Neural cell (in vitro differentiated cells): ENCODE measurements around the gene RALGDS. TPM values are rescaled to one million over a fixed set of nuclear protein-coding genes. Genes with fewer than 3 reads are reported as not detected.
"Not testable (repeated sequence)": the region's sequence is repeated elsewhere in the genome, so short reads cannot be mapped to it uniquely, and the experiment has no call there.

ENCODE experiments used
- H2AFZ ChIP-seq: fragments of 200-600, 300-800 bp; sonication (generic), shearing (Covaris generic); 2 replicates; pipeline ENCODE4 v1.6.0; 2014; ENCODE audit warnings: low read depth, mild to moderate bottlenecking, antibody characterized with exemption, low read length, moderate library complexity
- H3F3A ChIP-seq: fragments of 200-600 bp; shearing (Covaris generic); 2 replicates; pipeline ENCODE4 v1.6.1; 2016; ENCODE audit warnings: mild to moderate bottlenecking, moderate library complexity, mixed read lengths, antibody characterized with exemption, low read length; ENCODE audit not compliant: insufficient read depth, poor library complexity, severe bottlenecking
- H3K27ac ChIP-seq: fragments of 200-600, 300-800 bp; sonication (generic), shearing (Covaris generic); 2 replicates; pipeline ENCODE4 v1.5.1; 2014; ENCODE audit warnings: mild to moderate bottlenecking, low read length, moderate library complexity
- H3K27me3 ChIP-seq: fragments of 300-800, 200-600 bp; sonication (generic), shearing (Covaris generic); 2 replicates; pipeline ENCODE4 v1.6.0; 2014; ENCODE audit warnings: mild to moderate bottlenecking, low read depth, low read length, moderate library complexity; ENCODE audit not compliant: insufficient read depth
- H3K36me3 ChIP-seq: fragments of 300-800, 200-600 bp; sonication (generic), shearing (Covaris generic); 2 replicates; pipeline ENCODE4 v1.5.1; 2014; ENCODE audit warnings: mild to moderate bottlenecking, antibody characterized with exemption, low read length, moderate library complexity; ENCODE audit not compliant: insufficient read depth
- H3K4me2 ChIP-seq: fragments of 300-800, 200-600 bp; sonication (generic), shearing (Covaris generic); 2 replicates; pipeline ENCODE4 v1.6.0; 2014; ENCODE audit warnings: mild to moderate bottlenecking, low read length
- H3K4me3 ChIP-seq: fragments of 300-800, 200-600 bp; sonication (generic), shearing (Covaris generic); 2 replicates; pipeline ENCODE4 v1.5.1; 2014; ENCODE audit warnings: mild to moderate bottlenecking, low read length, moderate library complexity
- H3K79me2 ChIP-seq: fragments of 200-600 bp; shearing (Covaris generic); replicated peaks from 2 replicates; pipeline ENCODE4 v1.6.0; 2014; ENCODE audit warnings: mild to moderate bottlenecking, low read length, moderate library complexity; ENCODE audit not compliant: insufficient read depth
- H3K9ac ChIP-seq: fragments of 300-800, 200-600 bp; sonication (generic), shearing (Covaris generic); 2 replicates; pipeline ENCODE4 v1.6.1; 2016; ENCODE audit warnings: mild to moderate bottlenecking, low read length, mixed read lengths
- H3K9me2 ChIP-seq: fragments of 200-600 bp; shearing (Covaris generic); 2 replicates; pipeline ENCODE4 v1.6.1; 2016; ENCODE audit warnings: mild to moderate bottlenecking, low read length, mixed read lengths; ENCODE audit not compliant: insufficient read depth
- H3K9me3 ChIP-seq: fragments of 200-600, 300-800 bp; sonication (generic), shearing (Covaris generic); 2 replicates; pipeline ENCODE4 v1.6.1; 2016; ENCODE audit warnings: mild to moderate bottlenecking, mixed run types, low read length, moderate library complexity, mixed read lengths
- H4K20me1 ChIP-seq: fragments of 200-600 bp; shearing (Covaris generic); 2 replicates; pipeline ENCODE4 v1.6.1; 2016; ENCODE audit warnings: mild to moderate bottlenecking, mixed run types; ENCODE audit not compliant: insufficient read depth
- MXI1 ChIP-seq: fragments of 450-650 bp; conservative IDR thresholded peaks from 2 replicates; pipeline ENCODE4 v1.6.1; 2014; ENCODE audit warnings: antibody characterized with exemption, mild to moderate bottlenecking; ENCODE audit not compliant: poor library complexity, severe bottlenecking
- POLR2AphosphoS5 ChIP-seq: IDR thresholded peaks from 2 replicates; pipeline ENCODE4 v1.6.1; 2012
- RAD21 ChIP-seq: fragments of 450-650 bp; conservative IDR thresholded peaks from 2 replicates; pipeline ENCODE4 v1.6.1; 2014; ENCODE audit warnings: antibody characterized with exemption, mild to moderate bottlenecking, moderate library complexity
- REST ChIP-seq: IDR thresholded peaks from 2 replicates; pipeline ENCODE4 v1.6.1; 2012; ENCODE audit warnings: borderline replicate concordance
- SMC3 ChIP-seq: fragments of 450-650 bp; conservative IDR thresholded peaks from 2 replicates; pipeline ENCODE4 v1.6.1; 2014; ENCODE audit warnings: antibody characterized with exemption, mild to moderate bottlenecking, moderate library complexity; ENCODE audit not compliant: poor library complexity
- TAF1 ChIP-seq: IDR thresholded peaks from 2 replicates; pipeline ENCODE4 v1.6.1; 2012; ENCODE audit warnings: low read depth
- polyA plus RNA-seq: library from polyadenylated mRNA; depleted of rRNA; stranded (reverse); fragments of >200 nt; gene quantifications from 2 replicates; pipeline ENCODE4 v1.2.3, GENCODE V29; 2014

The RALGDS gene
- polyA plus RNA-seq, 1 donor from 2014 or later: 174 TPM

- no peaks in the 10 kb centered on the region for H3K36me3 ChIP-seq
- no peak overlapping the region for H3K27ac ChIP-seq
- H4K20me1 ChIP-seq: no peaks in the 10 kb centered on the region
- H3K4me3 ChIP-seq: no peak overlapping the region
- no peak for TF ChIP-seq SMC3
- TF ChIP-seq TAF1: no peak
- TF ChIP-seq MXI1: no peak
- TF ChIP-seq RAD21: no peak
- no peak for TF ChIP-seq POLR2AphosphoS5
- no peaks in the 10 kb centered on the region for H3F3A ChIP-seq
- no peaks in the 10 kb centered on the region for H3K9me2 ChIP-seq
- H3K9ac ChIP-seq: no peak overlapping the region
- no peak overlapping the region for H3K4me2 ChIP-seq
- no peaks in the 10 kb centered on the region for H3K9me3 ChIP-seq
- H3K79me2 ChIP-seq: no peaks in the 10 kb centered on the region
- H3K27me3 ChIP-seq: no peaks in the 10 kb centered on the region
- H2AFZ ChIP-seq: no peak overlapping the region
Measured at GRCh38 chr9:133063159-133063499, 57.9 kb downstream of the RALGDS start.

- not testable (repeated sequence) for H3K9ac ChIP-seq, H3K9me3 ChIP-seq, H3F3A ChIP-seq
Measured at GRCh38 chr9:133062569-133062968, 58.5 kb downstream of the RALGDS start.

GRCh38 chr9:133061764-133062145 is 59.3 kb downstream of the RALGDS start, which contains the start of gene CEL:
TSS of gene CEL (plus strand) at chr9:133061981. CDS start at chr9:133062003, 22 bp downstream.
- H3K36me3 ChIP-seq, H3K9me3 ChIP-seq, H3K27me3 ChIP-seq, H3K9ac ChIP-seq, H3K4me3 ChIP-seq, H4K20me1 ChIP-seq, H3K4me2 ChIP-seq, H3F3A ChIP-seq, H3K79me2 ChIP-seq, H3K27ac ChIP-seq, H3K9me2 ChIP-seq, H2AFZ ChIP-seq: not testable (repeated sequence)

More at GRCh38 chr9:133062569-133062968, 58.5 kb downstream of the RALGDS start:
- H3K36me3 ChIP-seq, H4K20me1 ChIP-seq, H3K79me2 ChIP-seq, H3K4me2 ChIP-seq, H2AFZ ChIP-seq, H3K27me3 ChIP-seq, H3K9me2 ChIP-seq, H3K27ac ChIP-seq, H3K4me3 ChIP-seq: not testable (repeated sequence)

GRCh38 chr9:133061019-133061763 is 59.8 kb downstream of the RALGDS start:
- H3K4me2 ChIP-seq, H2AFZ ChIP-seq: not testable (repeated sequence)

GRCh38 chr9:133060417-133060841 is 60.6 kb downstream of the RALGDS start:
- H3K79me2 ChIP-seq: no peaks in the 10 kb centered on the region
- H3K4me2 ChIP-seq: no peak overlapping the region
- TF ChIP-seq POLR2AphosphoS5 (no peak), REST (no peak), TAF1 (no peak)
- no peaks in the 10 kb centered on the region for H3K27me3 ChIP-seq
- no peak overlapping the region for H3K27ac ChIP-seq
- no peaks in the 10 kb centered on the region for H3K9me3 ChIP-seq
- H3K9me2 ChIP-seq: no peaks in the 10 kb centered on the region
- H3K36me3 ChIP-seq: no peaks in the 10 kb centered on the region
- H3F3A ChIP-seq: no peaks in the 10 kb centered on the region
- no peak overlapping the region for H2AFZ ChIP-seq
- no peak overlapping the region for H3K4me3 ChIP-seq
- H4K20me1 ChIP-seq: no peaks in the 10 kb centered on the region
- H3K9ac ChIP-seq: no peak overlapping the region

More at GRCh38 chr9:133061019-133061763, 59.8 kb downstream of the RALGDS start:
- H3F3A ChIP-seq, H3K27me3 ChIP-seq, H4K20me1 ChIP-seq, H3K9me2 ChIP-seq, H3K27ac ChIP-seq, H3K79me2 ChIP-seq, H3K9ac ChIP-seq, H3K9me3 ChIP-seq, H3K36me3 ChIP-seq, H3K4me3 ChIP-seq: not testable (repeated sequence)
